ENCODE measurements around the gene VOPP1. TPM values are rescaled to one million over a fixed set of nuclear protein-coding genes. Genes with fewer than 3 reads are reported as not detected.

Gene VOPP1
- total and polyA plus RNA-seq, 9 of the 15 experiments (the other 6 are each of a cell fraction or from before 2014, with no cell fraction given), result 8.2 to 45.8 (median 31.2) TPM

DNA sequence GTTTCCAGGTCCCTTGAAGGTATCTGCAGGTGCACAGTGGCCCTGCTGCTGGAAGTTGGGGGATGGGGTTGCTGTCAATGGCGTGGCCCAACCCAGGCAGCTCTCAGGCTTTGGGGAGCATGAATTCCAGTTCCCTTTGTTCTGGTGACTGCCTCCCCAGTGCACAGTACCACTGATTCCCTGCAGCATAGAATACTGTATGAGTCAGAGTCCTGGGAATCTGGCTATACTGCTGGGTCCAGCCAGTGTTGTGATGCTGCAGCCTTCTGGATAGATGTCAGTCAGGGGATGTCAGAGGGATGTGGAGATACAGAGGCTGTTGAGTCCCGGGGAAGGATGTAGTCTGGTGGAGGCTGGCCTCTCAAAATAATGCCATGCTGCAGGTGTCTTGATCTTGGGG lies 107.9 kb downstream of the VOPP1 start:
- TF ChIP-seq, protein P1, sequence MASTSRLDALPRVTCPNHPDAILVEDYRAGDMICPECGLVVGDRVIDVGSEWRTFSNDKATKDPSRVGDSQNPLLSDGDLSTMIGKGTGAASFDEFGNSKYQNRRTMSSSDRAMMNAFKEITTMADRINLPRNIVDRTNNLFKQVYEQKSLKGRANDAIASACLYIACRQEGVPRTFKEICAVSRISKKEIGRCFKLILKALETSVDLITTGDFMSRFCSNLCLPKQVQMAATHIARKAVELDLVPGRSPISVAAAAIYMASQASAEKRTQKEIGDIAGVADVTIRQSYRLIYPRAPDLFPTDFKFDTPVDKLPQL (IDR thresholded peaks at IDR 0.05; ENCODE audit: extremely low read depth, insufficient read length), result no peak
- no peak for TF ChIP-seq ZNF431 (CRISPR knock-in tag; IDR thresholded peaks at IDR 0.05)
- TF ChIP-seq FUS (optimal IDR thresholded peaks at IDR 0.05; ENCODE audit: low read depth, low read length), result no peak
- TF ChIP-seq SREBF1 (IDR thresholded peaks at IDR 0.05; ENCODE audit: borderline replicate concordance, low read depth, low read length), result no peak
- TF ChIP-seq CBX8 (IDR thresholded peaks at IDR 0.05; ENCODE audit: borderline replicate concordance, extremely low read depth, low read depth, low read length, poor library complexity, severe bottlenecking), result no peak
- TF ChIP-seq, protein P2, sequence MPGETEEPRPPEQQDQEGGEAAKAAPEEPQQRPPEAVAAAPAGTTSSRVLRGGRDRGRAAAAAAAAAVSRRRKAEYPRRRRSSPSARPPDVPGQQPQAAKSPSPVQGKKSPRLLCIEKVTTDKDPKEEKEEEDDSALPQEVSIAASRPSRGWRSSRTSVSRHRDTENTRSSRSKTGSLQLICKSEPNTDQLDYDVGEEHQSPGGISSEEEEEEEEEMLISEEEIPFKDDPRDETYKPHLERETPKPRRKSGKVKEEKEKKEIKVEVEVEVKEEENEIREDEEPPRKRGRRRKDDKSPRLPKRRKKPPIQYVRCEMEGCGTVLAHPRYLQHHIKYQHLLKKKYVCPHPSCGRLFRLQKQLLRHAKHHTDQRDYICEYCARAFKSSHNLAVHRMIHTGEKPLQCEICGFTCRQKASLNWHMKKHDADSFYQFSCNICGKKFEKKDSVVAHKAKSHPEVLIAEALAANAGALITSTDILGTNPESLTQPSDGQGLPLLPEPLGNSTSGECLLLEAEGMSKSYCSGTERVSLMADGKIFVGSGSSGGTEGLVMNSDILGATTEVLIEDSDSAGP (CRISPR knock-in tag; IDR thresholded peaks at IDR 0.05), result no peak
- no peak for ATAC-seq
- no peak overlapping the region for H3K4me2 ChIP-seq (ENCODE audit: insufficient read depth, low read length)
- H3K9ac ChIP-seq (ENCODE audit: insufficient read depth in 1 of 2, low read depth in 2 of 2, low read length in 2 of 2), result no peak overlapping the region
- no peaks in the 10 kb centered on the region for H3K9me1 ChIP-seq (ENCODE audit: control insufficient read depth, insufficient read depth, low read length)
- ChIA-PET POLR2A (no interaction called here), CTCF (ENCODE audit: low intra/inter-chr PET ratio) (no interaction called here)
- intact Hi-C loops (cut with micrococcal nuclease), result no loop called here
- H3K36me3 ChIP-seq (ENCODE audit: control insufficient read depth, insufficient read depth, low read length), result no peaks in the 10 kb centered on the region
- H3K79me2 ChIP-seq (ENCODE audit: control insufficient read depth, insufficient read depth, low read length), result no peaks in the 10 kb centered on the region
- H2AFZ ChIP-seq (ENCODE audit: low read depth, low read length), result no peak overlapping the region
- no peak overlapping the region for H3K4me3 ChIP-seq
- no peaks in the 10 kb centered on the region for H3K4me1 ChIP-seq (replicated peaks in 1 of 2; ENCODE audit: control insufficient read depth in 2 of 2, insufficient read depth in 2 of 2, low read length in 2 of 2)
- DNase-seq (ENCODE audit: extremely low read depth in 1 of 4, low spot score in 3 of 4), result no peak
- BruUV-seq (replicated peaks), result no TSS peak
- H3K9me3 ChIP-seq (replicated peaks; ENCODE audit: control insufficient read depth, insufficient read depth, low read depth, low read length), result peaks cover 2% of the 10 kb centered on the region
- no peaks in the 10 kb centered on the region for H4K20me1 ChIP-seq (replicated peaks; ENCODE audit: control insufficient read depth, insufficient read depth, low read length)
- no peak for FAIRE-seq
- in situ Hi-C loops (cut with MboI), result no loop called here
- 77% methylated on average over 2 of the region's 2 CpGs for WGBS (ENCODE audit: insufficient coverage, low coverage, missing lambda C conversion rate)
- H3K27ac ChIP-seq (ENCODE audit: extremely low read depth, low read depth, low read length), result no peak overlapping the region
- H3K27me3 ChIP-seq (ENCODE audit: control insufficient read depth in 2 of 2, insufficient read depth in 2 of 2, low read length in 2 of 2), result no peaks in the 10 kb centered on the region
